ENCODE data around the gene SPRYD3. TPM values are rescaled to one million over a fixed set of nuclear protein-coding genes. Genes with fewer than 3 reads are reported as not detected.

The SPRYD3 gene
- total and polyA plus RNA-seq, 2 of the 4 experiments (the other 2 are of a cell fraction), result 25.6 to 27.8 TPM

DNA sequence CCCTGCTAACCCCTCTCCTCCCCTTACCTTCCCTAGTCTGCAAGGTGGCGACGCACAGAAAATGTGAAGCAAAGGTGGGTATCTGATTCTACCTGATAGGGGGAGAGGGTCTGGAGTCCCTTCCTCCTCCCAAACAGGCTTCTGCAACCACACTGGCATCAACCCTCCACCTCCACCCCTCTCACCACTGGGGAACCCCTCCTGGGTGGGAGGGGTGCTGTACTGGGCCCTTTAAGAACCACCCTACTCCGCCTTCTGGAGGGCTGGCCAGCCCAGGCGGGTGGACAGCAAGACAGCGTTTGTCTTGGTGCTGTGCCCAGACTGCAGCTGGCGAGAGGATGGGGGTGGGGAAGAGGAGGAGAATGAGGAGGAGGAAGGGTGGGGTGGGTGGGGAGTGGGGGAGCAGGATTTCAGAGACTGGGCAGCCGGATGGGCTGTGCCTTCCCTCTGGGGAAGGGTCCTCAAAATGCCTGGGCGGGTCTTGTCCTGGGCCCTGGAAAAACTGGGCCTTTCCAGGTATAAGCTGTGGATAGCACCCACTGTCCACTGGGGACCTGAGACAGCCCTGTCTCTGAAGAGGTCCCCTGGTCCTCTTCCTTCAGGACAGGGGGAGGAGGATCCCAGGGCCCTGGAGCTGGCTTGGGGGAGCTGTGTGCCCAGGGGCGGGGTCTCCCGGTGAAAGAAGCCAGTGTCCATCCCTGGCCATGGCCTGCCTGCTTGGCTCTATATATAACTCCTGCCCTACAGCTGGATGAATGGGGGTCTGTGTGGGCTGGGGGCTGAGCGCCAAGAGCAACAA is 26.6 kb downstream of the SPRYD3 start:
- H4K91ac ChIP-seq (ENCODE audit: insufficient read depth, low read depth, low read length), result peak overlapping the region; percentile 77
- ChIA-PET POLR2A (ENCODE audit: unreplicated experiment) (interaction anchor here (0.5 to 1.8 kb wide), 2 partner anchors 26 to 41 kb away, joined by 3 to 8 read pairs; partner anchors contain the start of gene SPRYD3), CTCF (interaction anchor here (0.6 kb wide), 1 partner anchor 13 kb away, joined by 3 read pairs; no protein-coding TSS in a partner anchor)
- peak overlapping the region; percentile 90; the same call in 2 of the 3 replicates for H2BK15ac ChIP-seq (ENCODE audit: low read depth, low read length)
- H4K8ac ChIP-seq (ENCODE audit: low read depth in 2 of 2, low read length in 2 of 2), result peak overlapping the region; percentile 25 to 67; a peak in 3 of 4 replicates
- DNase-seq (peak; percentile 85), ATAC-seq (ENCODE audit: low read depth) (peak; percentile 42)
- dilution Hi-C loops (cut with HindIII; ENCODE audit: low sequenced_read_pairs, unreplicated experiment), result no loop called here
- H2AK9ac ChIP-seq (replicated peaks; ENCODE audit: low read depth, low read length, poor library complexity), result peak overlapping the region; percentile 98
- peak overlapping the region; percentile 30; the same call in 1 of the 2 replicates for H3K23ac ChIP-seq (ENCODE audit: low read depth, low read length)
- H3K14ac ChIP-seq (replicated peaks; ENCODE audit: low read depth, low read length), result peak overlapping the region; percentile 80
- H2AFZ ChIP-seq (replicated peaks; ENCODE audit: low read length, poor library complexity), result peak overlapping the region; percentile 62
- H2BK5ac ChIP-seq (ENCODE audit: low read depth, low read length, poor library complexity, severe bottlenecking), result peak overlapping the region; percentile 99
- H2BK20ac ChIP-seq (ENCODE audit: low read depth, low read length), result peak overlapping the region; percentile 84
- in situ Hi-C loops (cut with MboI; ENCODE audit: low sequenced_read_pairs), result no loop called here
- H2BK120ac ChIP-seq (ENCODE audit: low read depth, low read length), result peak overlapping the region; percentile 86
- peaks cover 22% of the 10 kb centered on the region for H4K20me1 ChIP-seq (ENCODE audit: insufficient read depth, low read length)
- peak overlapping the region; percentile 46 for H4K5ac ChIP-seq (ENCODE audit: low read depth, low read length)
- H3K4me3 ChIP-seq (ENCODE audit: insufficient read depth, low read depth, low read length), result no peak overlapping the region
- H3K9ac ChIP-seq (ENCODE audit: low read depth, low read length), result peak overlapping the region; percentile 39
- peaks cover 25% of the 10 kb centered on the region for H3K9me1 ChIP-seq (ENCODE audit: insufficient read depth, low read length)
- no peaks in the 10 kb centered on the region for H3K9me3 ChIP-seq (ENCODE audit: control insufficient read depth, insufficient read depth, low read length)
- H3K27me3 ChIP-seq (ENCODE audit: control insufficient read depth, insufficient read depth, low read length), result no peaks in the 10 kb centered on the region
- no CpG with 5 or more reads among the region's 11 CpGs for WGBS, 2 experiments (ENCODE audit: extremely low coverage in 2 of 2, insufficient read length in 1 of 2)
- intact Hi-C loops (cut with micrococcal nuclease), result loop anchor here (5.0 kb wide), 1 partner anchor 245 kb away; the partner anchor contains the start of genes MYG1 and PFDN5
- peak overlapping the region; percentile 100 for H2AK5ac ChIP-seq (ENCODE audit: low read depth, low read length)
- H3K79me1 ChIP-seq (ENCODE audit: low read depth in 1 of 2, low read length in 2 of 2), result peaks cover 5 to 58% of the 10 kb centered on the region in 2 experiments; a peak in 3 of 4 replicates
- H3K56ac ChIP-seq (ENCODE audit: extremely low read depth, insufficient read depth, low read length), result peak overlapping the region; percentile 52; the same call in 1 of the 2 replicates
- H3K4me2 ChIP-seq (ENCODE audit: low read depth, low read length), result peak overlapping the region; percentile 67
- peaks cover 41% of the 10 kb centered on the region for H3K36me3 ChIP-seq (ENCODE audit: control insufficient read depth, insufficient read depth, low read length)
- H3K4me1 ChIP-seq (ENCODE audit: control insufficient read depth, insufficient read depth, low read length), result peaks cover 48% of the 10 kb centered on the region
- BruUV-seq (replicated peaks), result no TSS peak
- TF ChIP-seq SMC3 (IDR thresholded peaks at IDR 0.05; ENCODE audit: low read depth, low read length), result no peak
- TF ChIP-seq CHD1 (IDR thresholded peaks at IDR 0.05; ENCODE audit: low read depth, low read length), result no peak
- TF ChIP-seq POLR2A (IDR thresholded peaks at IDR 0.05; ENCODE audit: low read depth, low read length), result no peak
- TF ChIP-seq CEBPB (IDR thresholded peaks at IDR 0.05; ENCODE audit: low read depth, low read length), result no peak
- no peak for TF ChIP-seq MAFK (IDR thresholded peaks at IDR 0.05; ENCODE audit: low read depth, low read length)
- TF ChIP-seq MXI1 (IDR thresholded peaks at IDR 0.05; ENCODE audit: borderline replicate concordance, low read depth, low read length), result 0 out of 2 replicates have a peak, but pooled peaks have one; percentile 19
- peak; percentile 66; the same call in 1 of the 2 replicates for TF ChIP-seq MAZ (IDR thresholded peaks at IDR 0.05; ENCODE audit: borderline replicate concordance, low read depth, low read length)
- TF ChIP-seq, protein P1, sequence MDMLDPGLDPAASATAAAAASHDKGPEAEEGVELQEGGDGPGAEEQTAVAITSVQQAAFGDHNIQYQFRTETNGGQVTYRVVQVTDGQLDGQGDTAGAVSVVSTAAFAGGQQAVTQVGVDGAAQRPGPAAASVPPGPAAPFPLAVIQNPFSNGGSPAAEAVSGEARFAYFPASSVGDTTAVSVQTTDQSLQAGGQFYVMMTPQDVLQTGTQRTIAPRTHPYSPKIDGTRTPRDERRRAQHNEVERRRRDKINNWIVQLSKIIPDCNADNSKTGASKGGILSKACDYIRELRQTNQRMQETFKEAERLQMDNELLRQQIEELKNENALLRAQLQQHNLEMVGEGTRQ (IDR thresholded peaks at IDR 0.05; ENCODE audit: low read depth, low read length), result no peak
- TF ChIP-seq BHLHE40 (IDR thresholded peaks at IDR 0.05; ENCODE audit: low read depth, low read length), result no peak
- peak overlapping the region; percentile 43 for H3K18ac ChIP-seq (ENCODE audit: low read depth, low read length)
- peak overlapping the region; percentile 82 for H3K4ac ChIP-seq (ENCODE audit: low read depth, low read length)
- peak overlapping the region; percentile 99 for H3K27ac ChIP-seq (ENCODE audit: insufficient read depth, low read length)

Data from IMR-90 (cell line).